Memory B cell (primary cell): ENCODE measurements around the gene OR13C2.
"Not testable (repeated sequence)": the region's sequence is repeated elsewhere in the genome, so short reads cannot be mapped to it uniquely, and the experiment has no call there.

Source experiments
- ATAC-seq: fragments of 150-1000 bp; cut with Tn5 transposase; 2 replicates; pipeline ENCODE4 v1.10.0; 2021; ENCODE audit warnings: low read depth, mild to moderate bottlenecking, moderate library complexity
- DNase-seq, 2 donors: peaks; one replicate each; pipeline ENCODE4 v3.0.0; 2022; ENCODE audit warnings: low spot score in 2 of 2
- H3K27ac Mint-ChIP-seq: one replicate; pipeline ENCODE4 v1.8.0; 2022; ENCODE audit warnings: mild to moderate bottlenecking, moderate library complexity, mixed read lengths
- H3K27me3 Mint-ChIP-seq: one replicate; pipeline ENCODE4 v1.8.0; 2022; ENCODE audit warnings: mixed read lengths
- H3K36me3 Mint-ChIP-seq: one replicate; pipeline ENCODE4 v1.8.0; 2022; ENCODE audit warnings: mild to moderate bottlenecking, mixed read lengths
- H3K4me1 Mint-ChIP-seq: one replicate; pipeline ENCODE4 v1.8.0; 2022; ENCODE audit warnings: mixed read lengths
- H3K4me3 Mint-ChIP-seq: one replicate; pipeline ENCODE4 v1.8.0; 2022; ENCODE audit warnings: mild to moderate bottlenecking, moderate library complexity, mixed read lengths
- H3K9me3 Mint-ChIP-seq: one replicate; pipeline ENCODE4 v1.8.0; 2022; ENCODE audit warnings: mixed read lengths

OR13C2 gene, protein sequence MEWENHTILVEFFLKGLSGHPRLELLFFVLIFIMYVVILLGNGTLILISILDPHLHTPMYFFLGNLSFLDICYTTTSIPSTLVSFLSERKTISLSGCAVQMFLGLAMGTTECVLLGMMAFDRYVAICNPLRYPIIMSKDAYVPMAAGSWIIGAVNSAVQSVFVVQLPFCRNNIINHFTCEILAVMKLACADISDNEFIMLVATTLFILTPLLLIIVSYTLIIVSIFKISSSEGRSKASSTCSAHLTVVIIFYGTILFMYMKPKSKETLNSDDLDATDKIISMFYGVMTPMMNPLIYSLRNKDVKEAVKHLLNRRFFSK

DNA sequence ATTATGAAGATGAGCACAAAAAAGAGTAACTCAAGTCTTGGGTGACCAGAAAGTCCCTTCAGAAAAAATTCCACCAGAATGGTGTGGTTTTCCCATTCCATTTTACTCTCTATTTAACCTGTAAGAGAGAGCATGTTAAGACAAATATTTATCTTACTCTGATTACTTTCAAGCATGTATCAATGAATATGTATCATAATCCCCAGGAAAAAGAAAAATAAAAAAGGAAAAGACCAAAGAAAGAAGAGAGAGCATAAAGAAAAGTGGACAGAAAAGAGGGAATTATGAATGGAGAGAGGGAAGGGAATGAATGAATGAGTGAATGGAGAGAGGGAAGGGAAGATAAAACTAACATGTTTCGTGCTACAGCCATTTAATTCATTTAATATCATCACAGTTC is at the start of gene OR13C2:
OR13C2 (minus strand) TSS at position 101 of the 400 bp plus-strand sequence; CDS start at position 101, 0 bp downstream.
- DNase-seq, H3K9me3 Mint-ChIP-seq, H3K27me3 Mint-ChIP-seq, H3K36me3 Mint-ChIP-seq, H3K4me3 Mint-ChIP-seq, H3K4me1 Mint-ChIP-seq, ATAC-seq, H3K27ac Mint-ChIP-seq: not testable (repeated sequence)

DNA sequence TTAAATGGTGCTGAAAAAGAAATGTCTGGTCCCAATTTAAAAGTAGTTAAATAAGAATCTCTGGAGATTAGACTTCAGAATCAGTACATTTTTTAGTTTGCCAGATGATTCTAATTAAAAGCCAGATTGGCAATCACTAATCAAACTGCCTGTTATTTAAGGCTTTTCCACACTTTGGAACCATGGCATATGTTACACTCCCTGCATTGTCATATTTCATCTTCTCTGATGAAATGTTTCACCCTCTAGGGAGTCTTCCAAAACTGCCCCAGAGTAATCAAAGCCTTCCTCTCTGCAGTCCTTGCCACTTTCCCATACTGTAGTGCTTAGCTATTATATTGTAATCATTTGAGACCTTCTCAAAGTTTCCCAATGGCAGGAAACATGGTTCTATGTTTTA is 30.0 kb upstream of the OR13C2 start:
- Mint-ChIP-seq H3K9me3 (peaks cover 4% of the 10 kb centered on the region), H3K27me3 (peaks cover 3% of the 10 kb centered on the region), H3K36me3 (no peaks in the 10 kb centered on the region), H3K4me1 (no peaks in the 10 kb centered on the region), H3K4me3 (no peak overlapping the region), H3K27ac (no peak overlapping the region)
- DNase-seq, result no peak
- no peak for ATAC-seq

DNA sequence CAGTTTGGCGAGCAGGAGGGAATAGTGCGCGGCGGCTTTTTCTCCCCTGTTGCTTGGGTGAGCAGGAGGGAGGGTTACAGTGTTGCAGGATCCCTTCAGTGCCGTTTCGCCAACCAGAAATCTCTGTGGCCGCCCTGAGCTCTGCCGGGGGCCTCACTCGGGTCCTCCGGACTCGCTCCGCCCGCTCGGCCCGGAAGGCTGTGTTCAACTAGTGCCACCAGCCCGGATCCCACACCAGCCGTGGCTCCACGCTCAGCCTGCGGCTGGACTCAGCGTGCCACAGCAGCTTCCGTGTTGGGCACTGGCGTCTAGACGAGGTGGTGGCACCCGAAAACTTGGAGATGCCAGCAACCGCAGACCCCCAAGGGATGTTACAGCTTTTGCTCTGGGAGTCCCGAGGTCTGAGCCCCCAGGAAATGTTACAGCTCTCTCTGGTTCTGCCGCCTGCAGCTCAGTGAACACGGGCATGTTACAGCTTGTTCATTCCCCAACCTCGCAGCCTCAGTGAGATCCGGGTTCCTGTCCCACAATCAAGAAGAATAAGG is 28.6 kb upstream of the OR13C2 start:
- no peak for ATAC-seq
- peaks cover 3% of the 10 kb centered on the region for H3K27me3 Mint-ChIP-seq
- no peaks in the 10 kb centered on the region for H3K4me1 Mint-ChIP-seq
- no peak overlapping the region for H3K4me3 Mint-ChIP-seq
- no peaks in the 10 kb centered on the region for H3K9me3 Mint-ChIP-seq
- DNase-seq, result no peak
- no peak overlapping the region for H3K27ac Mint-ChIP-seq
- no peaks in the 10 kb centered on the region for H3K36me3 Mint-ChIP-seq

DNA sequence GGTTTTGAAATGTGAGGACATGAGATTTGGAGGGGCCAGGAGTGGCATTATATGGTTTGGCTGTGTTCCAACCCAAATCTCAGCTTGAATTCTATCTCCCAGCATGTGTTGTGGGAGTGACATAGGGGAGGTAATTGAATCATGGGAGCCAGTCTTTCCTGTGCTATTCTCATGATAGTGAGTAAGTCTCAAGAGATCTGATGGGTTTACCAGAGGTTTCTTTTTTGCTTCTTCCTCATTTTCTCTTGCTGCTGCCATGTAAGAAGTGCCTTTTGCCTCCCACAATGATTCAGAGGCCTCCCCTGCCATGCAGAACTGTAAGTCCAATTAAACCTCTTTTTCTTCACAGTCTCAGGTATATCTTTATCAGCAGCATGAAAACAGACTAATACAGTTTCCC is 20.5 kb upstream of the OR13C2 start:
- not testable (repeated sequence) for DNase-seq, ATAC-seq, H3K9me3 Mint-ChIP-seq, H3K27ac Mint-ChIP-seq, H3K4me1 Mint-ChIP-seq, H3K27me3 Mint-ChIP-seq, H3K36me3 Mint-ChIP-seq, H3K4me3 Mint-ChIP-seq

DNA sequence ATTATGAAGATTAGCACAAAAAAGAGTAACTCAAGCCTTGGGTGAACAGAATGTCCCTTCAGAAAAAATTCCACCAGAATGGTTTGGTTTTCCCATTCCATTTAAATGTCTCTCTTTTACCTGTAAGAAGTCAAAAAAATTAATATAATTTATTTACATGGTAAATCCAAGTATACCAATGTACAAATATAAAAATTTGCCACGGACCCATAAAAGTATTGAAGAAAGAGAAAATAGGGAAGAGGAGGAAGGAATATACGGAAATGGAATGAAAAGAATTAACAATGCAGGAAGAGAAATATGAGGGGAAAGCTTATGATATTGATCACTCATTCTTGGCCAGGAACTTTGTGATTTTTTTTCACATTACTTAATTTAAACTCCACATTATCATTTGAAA is 12.7 kb upstream of the OR13C2 start, which contains the start of gene OR13C9:
OR13C9 (minus strand) TSS at position 101 of the 400 bp plus-strand sequence; CDS start at position 101, 0 bp downstream.
- Mint-ChIP-seq H3K36me3 (no peaks in the 10 kb centered on the region), H3K4me3 (no peak within 1 kb of the TSS), H3K27me3 (no peaks in the 10 kb centered on the region), H3K4me1 (no peaks in the 10 kb centered on the region), H3K9me3 (no peaks in the 10 kb centered on the region), H3K27ac (no peak within 1 kb of the TSS)
- DNase-seq (no peak), ATAC-seq (no peak)

DNA sequence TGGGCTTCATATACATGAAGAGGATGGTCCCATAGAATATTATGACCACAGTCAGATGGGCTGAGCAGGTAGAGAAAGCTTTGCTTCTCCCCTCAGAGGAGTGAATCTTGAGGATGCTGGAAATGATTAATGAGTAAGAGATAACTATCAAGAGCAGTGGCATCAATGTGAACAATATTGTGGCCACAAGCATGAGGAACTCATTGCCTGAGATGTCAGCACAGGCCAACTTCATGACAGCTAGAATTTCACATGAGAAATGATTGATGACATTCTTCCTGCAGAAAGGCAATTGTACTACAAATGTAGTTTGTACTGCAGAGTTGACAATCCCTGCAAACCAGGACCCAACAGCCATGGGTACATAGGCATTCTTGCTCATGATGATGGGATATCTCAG is 12.0 kb upstream of the OR13C2 start:
- DNase-seq (no peak), ATAC-seq (no peak)
- Mint-ChIP-seq H3K4me1 (no peaks in the 10 kb centered on the region), H3K27me3 (peaks cover 1% of the 10 kb centered on the region), H3K4me3 (no peak overlapping the region), H3K36me3 (no peaks in the 10 kb centered on the region), H3K27ac (no peak overlapping the region), H3K9me3 (no peaks in the 10 kb centered on the region)

DNA sequence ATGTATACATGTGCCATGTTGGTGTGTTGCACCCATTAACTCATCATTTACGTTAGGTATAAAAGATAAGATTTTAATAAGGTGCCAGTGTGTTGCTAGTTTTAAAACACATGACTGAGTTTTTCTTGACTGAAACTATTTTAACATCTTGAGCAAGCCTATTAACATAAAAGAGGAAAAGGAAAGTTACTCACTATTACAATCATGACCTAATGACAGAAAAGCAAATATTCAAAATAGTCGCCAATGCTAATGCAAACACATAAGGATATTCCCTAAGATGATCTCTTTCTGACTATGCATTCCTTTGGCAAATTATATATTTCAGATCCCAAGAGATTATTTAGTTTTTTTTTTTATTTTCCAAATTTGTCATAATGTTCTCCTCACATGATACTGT is 5.8 kb upstream of the OR13C2 start:
- H3K36me3 Mint-ChIP-seq, result no peaks in the 10 kb centered on the region
- H3K4me1 Mint-ChIP-seq, result no peaks in the 10 kb centered on the region
- H3K27me3 Mint-ChIP-seq, result peaks cover 1% of the 10 kb centered on the region
- no peaks in the 10 kb centered on the region for H3K9me3 Mint-ChIP-seq
- no peak for DNase-seq
- H3K27ac Mint-ChIP-seq, result no peak overlapping the region
- ATAC-seq, result no peak
- no peak overlapping the region for H3K4me3 Mint-ChIP-seq

DNA sequence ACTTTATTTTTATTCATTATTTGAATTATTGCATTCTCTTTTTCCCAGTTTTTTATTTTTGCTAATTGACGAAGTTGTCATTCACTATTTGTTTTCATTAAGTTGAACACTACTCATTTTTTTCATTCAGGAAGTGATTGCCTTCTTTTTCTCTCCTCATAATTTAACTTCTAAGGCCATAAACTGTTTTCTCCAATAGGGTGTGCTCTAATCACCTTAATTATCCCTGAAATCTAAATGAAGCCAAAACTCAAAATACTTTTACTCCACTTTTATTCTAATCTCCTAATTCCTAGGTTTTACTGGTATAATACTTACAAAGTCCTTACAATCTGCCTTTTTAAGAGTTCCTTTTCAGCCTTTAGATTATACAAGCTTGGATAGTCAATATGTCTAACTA is 2.9 kb upstream of the OR13C2 start:
- Mint-ChIP-seq H3K27me3 (peaks cover 1% of the 10 kb centered on the region), H3K27ac (no peak overlapping the region), H3K36me3 (no peaks in the 10 kb centered on the region), H3K4me3 (no peak overlapping the region), H3K9me3 (no peaks in the 10 kb centered on the region), H3K4me1 (no peaks in the 10 kb centered on the region)
- ATAC-seq (no peak), DNase-seq (no peak)

DNA sequence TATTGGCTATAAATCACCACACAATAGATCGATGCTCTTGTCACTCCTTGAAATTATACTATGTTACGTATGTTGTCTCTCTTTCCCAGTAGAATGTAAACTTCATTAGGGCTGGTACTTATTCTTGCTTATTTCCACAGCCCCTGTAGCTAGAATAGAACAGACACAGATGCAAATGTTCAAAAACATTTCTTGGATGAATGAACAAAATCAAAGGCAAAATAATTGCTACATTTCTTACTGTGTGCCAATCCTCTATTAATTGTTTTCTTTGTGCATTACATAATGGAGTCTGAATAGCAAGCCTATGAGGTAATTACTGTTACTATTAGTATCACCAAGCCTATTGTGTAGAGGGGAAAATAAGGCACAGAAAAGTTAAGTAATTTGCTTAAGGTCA is 725 bp upstream of the OR13C2 start:
- Mint-ChIP-seq H3K27ac (no peak overlapping the region), H3K4me3 (no peak overlapping the region), H3K27me3 (no peaks in the 10 kb centered on the region), H3K36me3 (no peaks in the 10 kb centered on the region), H3K4me1 (no peaks in the 10 kb centered on the region), H3K9me3 (no peaks in the 10 kb centered on the region)
- no peak for DNase-seq
- no peak for ATAC-seq

DNA sequence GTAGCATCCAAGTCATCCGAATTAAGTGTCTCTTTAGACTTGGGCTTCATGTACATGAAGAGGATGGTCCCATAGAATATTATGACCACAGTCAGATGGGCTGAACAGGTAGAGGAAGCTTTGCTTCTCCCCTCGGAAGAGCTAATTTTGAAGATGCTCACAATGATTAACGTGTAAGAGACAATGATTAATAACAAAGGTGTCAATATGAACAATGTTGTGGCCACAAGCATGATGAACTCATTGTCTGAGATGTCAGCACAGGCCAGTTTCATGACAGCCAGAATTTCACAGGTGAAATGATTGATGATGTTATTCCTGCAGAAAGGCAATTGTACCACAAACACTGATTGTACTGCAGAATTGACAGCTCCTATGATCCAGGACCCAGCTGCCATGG is 626 bp downstream of the OR13C2 start:
- Mint-ChIP-seq H3K27ac (no peak overlapping the region), H3K27me3 (no peaks in the 10 kb centered on the region), H3K9me3 (no peaks in the 10 kb centered on the region), H3K4me3 (no peak overlapping the region), H3K4me1 (no peaks in the 10 kb centered on the region), H3K36me3 (no peaks in the 10 kb centered on the region)
- ATAC-seq, result no peak
- DNase-seq, result no peak

DNA sequence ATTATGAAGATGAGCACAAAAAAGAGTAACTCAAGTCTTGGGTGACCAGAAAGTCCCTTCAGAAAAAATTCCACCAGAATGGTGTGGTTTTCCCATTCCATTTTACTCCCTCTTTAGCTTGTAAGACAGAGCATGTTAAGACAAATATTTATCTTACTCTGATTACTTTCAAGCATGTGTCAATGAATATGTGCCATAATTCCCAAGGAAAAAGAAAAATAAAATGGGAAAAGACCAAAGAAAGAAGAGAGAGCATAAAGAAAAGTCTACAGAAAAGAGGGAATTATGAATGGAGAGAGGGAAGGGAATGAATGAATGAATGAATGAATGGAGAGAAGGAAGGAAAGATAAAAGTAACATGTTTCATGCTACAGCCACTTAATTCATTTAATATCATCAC is 6.1 kb downstream of the OR13C2 start, which contains the start of gene OR13C5:
OR13C5 (minus strand) TSS at position 101 of the 400 bp plus-strand sequence; CDS start at position 101, 0 bp downstream.
- not testable (repeated sequence) for DNase-seq, H3K27me3 Mint-ChIP-seq, H3K4me3 Mint-ChIP-seq, H3K27ac Mint-ChIP-seq, H3K9me3 Mint-ChIP-seq, H3K36me3 Mint-ChIP-seq, H3K4me1 Mint-ChIP-seq, ATAC-seq

DNA sequence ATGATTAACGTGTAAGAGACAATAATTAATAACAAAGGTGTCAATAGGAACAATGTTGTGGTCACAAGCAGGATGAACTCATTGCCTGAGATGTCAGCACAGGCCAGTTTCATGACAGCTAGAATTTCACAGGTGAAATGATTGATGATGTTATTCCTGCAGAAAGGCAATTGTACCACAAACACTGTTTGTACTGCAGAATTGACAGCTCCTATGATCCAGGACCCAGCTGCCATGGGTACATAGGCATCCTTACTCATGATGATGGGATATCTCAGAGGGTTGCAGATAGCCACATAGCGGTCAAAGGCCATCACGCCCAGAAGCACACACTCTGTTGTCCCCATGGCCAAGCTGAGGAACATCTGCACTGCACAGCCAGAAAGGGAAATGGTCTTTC is 6.7 kb downstream of the OR13C2 start:
- not testable (repeated sequence) for ATAC-seq, H3K36me3 Mint-ChIP-seq, DNase-seq, H3K27me3 Mint-ChIP-seq, H3K9me3 Mint-ChIP-seq, H3K27ac Mint-ChIP-seq, H3K4me1 Mint-ChIP-seq, H3K4me3 Mint-ChIP-seq

DNA sequence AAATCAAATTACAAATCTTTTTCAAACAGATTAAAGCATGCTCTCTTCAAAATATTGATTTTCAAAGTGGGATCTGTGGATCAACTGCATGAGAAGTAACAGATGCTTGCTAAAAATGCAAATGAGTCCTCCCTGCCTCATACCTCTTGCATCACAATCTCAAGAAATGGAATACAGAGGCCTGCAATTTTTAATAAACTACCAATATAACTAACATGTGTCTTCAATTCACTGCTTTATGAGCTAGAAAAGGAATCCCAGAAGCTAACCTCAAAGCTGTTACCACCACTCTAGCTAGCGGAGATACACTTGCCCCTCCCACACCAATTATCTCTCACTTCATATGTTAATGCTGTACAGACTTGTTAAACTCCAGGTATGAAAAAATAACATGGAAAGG is 15.8 kb downstream of the OR13C2 start:
- no peak overlapping the region for H3K27ac Mint-ChIP-seq
- ATAC-seq, result no peak
- H3K27me3 Mint-ChIP-seq, result peaks cover 2% of the 10 kb centered on the region
- DNase-seq, result no peak
- no peaks in the 10 kb centered on the region for H3K36me3 Mint-ChIP-seq
- H3K9me3 Mint-ChIP-seq, result peaks cover 7% of the 10 kb centered on the region
- no peaks in the 10 kb centered on the region for H3K4me1 Mint-ChIP-seq
- no peak overlapping the region for H3K4me3 Mint-ChIP-seq

DNA sequence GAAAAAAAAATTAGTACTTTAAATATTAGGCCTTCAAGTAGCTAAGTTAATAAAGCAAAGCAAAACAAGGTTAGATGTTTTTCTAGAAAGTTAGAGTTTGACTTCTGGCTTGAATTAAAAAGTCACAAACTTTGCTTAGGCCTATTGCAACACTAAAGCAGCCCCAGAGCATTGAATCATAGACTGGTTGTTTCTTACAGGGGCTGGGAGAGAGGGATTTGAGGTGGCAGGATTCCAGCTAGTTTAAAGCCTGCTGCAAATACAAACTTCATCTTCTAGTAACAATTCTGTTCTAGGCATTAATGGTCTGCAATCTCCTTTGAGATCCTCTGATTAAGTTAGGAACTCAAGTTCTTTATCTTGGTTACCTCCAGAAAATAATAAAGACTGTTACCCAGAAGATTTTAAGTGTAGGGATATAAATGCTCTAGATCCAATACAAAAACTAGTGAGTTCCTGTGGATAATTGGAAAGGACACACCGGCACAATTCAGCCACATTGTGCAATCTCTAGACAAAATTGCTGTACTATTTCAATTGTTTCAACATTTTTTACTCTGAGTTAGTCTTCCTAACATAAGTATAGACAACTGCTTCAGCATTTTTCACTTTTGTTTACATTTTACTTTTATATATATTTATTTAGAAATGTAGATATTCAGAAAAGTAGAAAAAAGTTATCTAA is 18.8 kb downstream of the OR13C2 start:
- Mint-ChIP-seq H3K4me1 (no peaks in the 10 kb centered on the region), H3K36me3 (no peaks in the 10 kb centered on the region), H3K27me3 (peaks cover 2% of the 10 kb centered on the region), H3K27ac (no peak overlapping the region), H3K4me3 (no peak overlapping the region), H3K9me3 (no peaks in the 10 kb centered on the region)
- DNase-seq (no peak), ATAC-seq (no peak)
